ENCODE data around the gene RAB3IP.

GRCh38 chr12:69822201-69822860 is 83.7 kb downstream of the RAB3IP start:
- TF ChIP-seq ZNF274 (IDR thresholded peaks at IDR 0.05; ENCODE audit: low read depth, low read length) (no peak), SUZ12 (IDR thresholded peaks at IDR 0.05; ENCODE audit: extremely low read depth, insufficient read depth, insufficient read length) (no peak), YY1 (IDR thresholded peaks at IDR 0.05; ENCODE audit: insufficient read depth, insufficient read length) (no peak)

Data from NT2/D1 (cell line).